HUES6 (cell line): ENCODE data around the gene SEMA3D.
A peak's percentile ranks its signal among the peaks of the same experiment; 100 is the strongest.

Experiments
- H3K27ac ChIP-seq: 2 replicates; pipeline ENCODE4 v1.7.0; 2013; ENCODE audit warnings: low read depth, mild to moderate bottlenecking, low read length, inconsistent platforms
- H3K27me3 ChIP-seq: 2 replicates; pipeline ENCODE4 v1.6.1; 2013; ENCODE audit warnings: low read length; ENCODE audit not compliant: control insufficient read depth, insufficient read depth
- H3K36me3 ChIP-seq: 2 replicates; pipeline ENCODE4 v1.6.1; 2013; ENCODE audit warnings: low read length; ENCODE audit not compliant: control insufficient read depth, insufficient read depth
- H3K4me1 ChIP-seq: 2 replicates; pipeline ENCODE4 v1.6.1; 2013; ENCODE audit warnings: low read length; ENCODE audit not compliant: control insufficient read depth, insufficient read depth
- H3K4me3 ChIP-seq: 2 replicates; pipeline ENCODE4 v1.5.1; 2013; ENCODE audit warnings: low read depth, low read length
- H3K9ac ChIP-seq: one replicate; pipeline ENCODE4 v1.6.1; 2013; ENCODE audit warnings: mild to moderate bottlenecking, low read length
- H3K9me3 ChIP-seq: 2 replicates; pipeline ENCODE4 v1.6.1; 2013; ENCODE audit warnings: low read depth, low read length; ENCODE audit not compliant: control insufficient read depth, insufficient read depth

The SEMA3D gene

GRCh38 chr7:85062651-85063050, 124.2 kb downstream of the SEMA3D start:
- H3K27ac ChIP-seq = no peak overlapping the region
- no peaks in the 10 kb centered on the region for H3K36me3 ChIP-seq
- no peak overlapping the region for H3K4me3 ChIP-seq
- H3K9ac ChIP-seq = no peak overlapping the region
- peaks cover 10% of the 10 kb centered on the region; the same call in 1 of the 2 replicates for H3K4me1 ChIP-seq
- H3K27me3 ChIP-seq = no peaks in the 10 kb centered on the region
- H3K9me3 ChIP-seq = no peaks in the 10 kb centered on the region

- Histone ChIP-seq H3K9me3 (no peaks in the 10 kb centered on the region), H3K9ac (no peak overlapping the region)
Observed at GRCh38 chr7:85061456-85061855, 125.4 kb downstream of the SEMA3D start.

GRCh38 chr7:85060696-85061095, 126.2 kb downstream of the SEMA3D start:
- Histone ChIP-seq H3K27ac (no peak overlapping the region), H3K4me1 (no peaks in the 10 kb centered on the region), H3K4me3 (no peak overlapping the region), H3K9me3 (no peaks in the 10 kb centered on the region), H3K9ac (no peak overlapping the region), H3K36me3 (no peaks in the 10 kb centered on the region), H3K27me3 (no peaks in the 10 kb centered on the region)

More at GRCh38 chr7:85061456-85061855, 125.4 kb downstream of the SEMA3D start:
- Histone ChIP-seq H3K36me3 (no peaks in the 10 kb centered on the region), H3K4me1 (peaks cover 7% of the 10 kb centered on the region; the same call in 1 of the 2 replicates), H3K27ac (no peak overlapping the region), H3K4me3 (no peak overlapping the region), H3K27me3 (no peaks in the 10 kb centered on the region)

- H3K27me3 ChIP-seq = no peaks in the 10 kb centered on the region
- H3K27ac ChIP-seq = no peak overlapping the region
Observed at GRCh38 chr7:85055906-85056305, 130.9 kb downstream of the SEMA3D start.

GRCh38 chr7:85055196-85055595, 131.7 kb downstream of the SEMA3D start:
- Histone ChIP-seq H3K36me3 (no peaks in the 10 kb centered on the region), H3K27me3 (no peaks in the 10 kb centered on the region), H3K9me3 (no peaks in the 10 kb centered on the region), H3K4me3 (no peak overlapping the region), H3K27ac (no peak overlapping the region), H3K9ac (no peak overlapping the region), H3K4me1 (peaks cover 8% of the 10 kb centered on the region; the same call in 1 of the 2 replicates)

More at GRCh38 chr7:85055906-85056305, 130.9 kb downstream of the SEMA3D start:
- Histone ChIP-seq H3K36me3 (no peaks in the 10 kb centered on the region), H3K9ac (no peak overlapping the region), H3K4me1 (peaks cover 8% of the 10 kb centered on the region; the same call in 1 of the 2 replicates), H3K4me3 (no peak overlapping the region), H3K9me3 (no peaks in the 10 kb centered on the region)

GRCh38 chr7:85054306-85054705, 132.6 kb downstream of the SEMA3D start:
- no peaks in the 10 kb centered on the region for H3K9me3 ChIP-seq
- no peak overlapping the region for H3K4me3 ChIP-seq
- no peaks in the 10 kb centered on the region for H3K36me3 ChIP-seq
- peaks cover 15% of the 10 kb centered on the region; the same call in 1 of the 2 replicates for H3K4me1 ChIP-seq
- H3K9ac ChIP-seq = no peak overlapping the region
- no peaks in the 10 kb centered on the region for H3K27me3 ChIP-seq
- peak overlapping the region; percentile 50; the same call in 1 of the 2 replicates for H3K27ac ChIP-seq

- peaks cover 18% of the 10 kb centered on the region; the same call in 1 of the 2 replicates for H3K4me1 ChIP-seq
- no peaks in the 10 kb centered on the region for H3K36me3 ChIP-seq
- H3K27ac ChIP-seq = no peak overlapping the region
- no peak overlapping the region for H3K4me3 ChIP-seq
- H3K27me3 ChIP-seq = no peaks in the 10 kb centered on the region
- no peak overlapping the region for H3K9ac ChIP-seq
- no peaks in the 10 kb centered on the region for H3K9me3 ChIP-seq
Observed at GRCh38 chr7:85052894-85053293, 134.0 kb downstream of the SEMA3D start.

- H3K27me3 ChIP-seq = no peaks in the 10 kb centered on the region
Observed at GRCh38 chr7:85052056-85052737, 134.7 kb downstream of the SEMA3D start.

GRCh38 chr7:85046534-85046933, 140.3 kb downstream of the SEMA3D start:
- H3K4me1 ChIP-seq = peaks cover 10% of the 10 kb centered on the region; the same call in 1 of the 2 replicates
- no peak overlapping the region for H3K4me3 ChIP-seq
- H3K27me3 ChIP-seq = no peaks in the 10 kb centered on the region
- H3K36me3 ChIP-seq = no peaks in the 10 kb centered on the region
- H3K27ac ChIP-seq = no peak overlapping the region
- H3K9ac ChIP-seq = no peak overlapping the region
- H3K9me3 ChIP-seq = no peaks in the 10 kb centered on the region

More at GRCh38 chr7:85052056-85052737, 134.7 kb downstream of the SEMA3D start:
- Histone ChIP-seq H3K9ac (no peak overlapping the region), H3K4me1 (peaks cover 18% of the 10 kb centered on the region; the same call in 1 of the 2 replicates), H3K27ac (no peak overlapping the region), H3K36me3 (no peaks in the 10 kb centered on the region), H3K9me3 (no peaks in the 10 kb centered on the region), H3K4me3 (no peak overlapping the region)

GRCh38 chr7:85041605-85042216, 145.1 kb downstream of the SEMA3D start:
- no peaks in the 10 kb centered on the region for H3K36me3 ChIP-seq
- H3K9ac ChIP-seq = no peak overlapping the region
- H3K9me3 ChIP-seq = no peaks in the 10 kb centered on the region
- H3K4me1 ChIP-seq = no peaks in the 10 kb centered on the region
- H3K4me3 ChIP-seq = no peak overlapping the region
- no peaks in the 10 kb centered on the region for H3K27me3 ChIP-seq
- H3K27ac ChIP-seq = no peak overlapping the region

GRCh38 chr7:85039196-85039923, 147.5 kb downstream of the SEMA3D start:
- H3K9ac ChIP-seq = no peak overlapping the region
- H3K36me3 ChIP-seq = no peaks in the 10 kb centered on the region
- H3K27me3 ChIP-seq = no peaks in the 10 kb centered on the region
- no peak overlapping the region for H3K27ac ChIP-seq
- no peaks in the 10 kb centered on the region for H3K9me3 ChIP-seq
- H3K4me1 ChIP-seq = no peaks in the 10 kb centered on the region
- H3K4me3 ChIP-seq = no peak overlapping the region
